Cardiac fibroblast (primary cell): ENCODE measurements around the gene TMSB15B.
A peak's percentile ranks its signal among the peaks of the same experiment; 100 is the strongest.
"Not testable (repeated sequence)": the region's sequence is repeated elsewhere in the genome, so short reads cannot be mapped to it uniquely, and the experiment has no call there.

Source experiments
- DNase-seq, 2 donors: peaks; one replicate each; pipeline versions ENCODE4 v3.0.0 to v3.0.0-alpha.2; 2010; ENCODE audit warnings: low read depth in 2 of 2
- H3K4me3 ChIP-seq, 2 donors: replicated peaks in 1 of 2; 1 replicate in 1 of 2; 2 replicates in 1 of 2; pipeline ENCODE4 v1.5.1; 2011; ENCODE audit warnings: low read depth in 2 of 2, low read length in 2 of 2, mild to moderate bottlenecking in 2 of 2, moderate library complexity in 1 of 2
- TF ChIP-seq, protein P1 (sequence below): IDR thresholded peaks from one replicate; pipeline ENCODE4 v1.5.1; 2011; ENCODE audit warnings: low read depth, mild to moderate bottlenecking, low read length, inconsistent platforms

The TMSB15B gene

DNA sequence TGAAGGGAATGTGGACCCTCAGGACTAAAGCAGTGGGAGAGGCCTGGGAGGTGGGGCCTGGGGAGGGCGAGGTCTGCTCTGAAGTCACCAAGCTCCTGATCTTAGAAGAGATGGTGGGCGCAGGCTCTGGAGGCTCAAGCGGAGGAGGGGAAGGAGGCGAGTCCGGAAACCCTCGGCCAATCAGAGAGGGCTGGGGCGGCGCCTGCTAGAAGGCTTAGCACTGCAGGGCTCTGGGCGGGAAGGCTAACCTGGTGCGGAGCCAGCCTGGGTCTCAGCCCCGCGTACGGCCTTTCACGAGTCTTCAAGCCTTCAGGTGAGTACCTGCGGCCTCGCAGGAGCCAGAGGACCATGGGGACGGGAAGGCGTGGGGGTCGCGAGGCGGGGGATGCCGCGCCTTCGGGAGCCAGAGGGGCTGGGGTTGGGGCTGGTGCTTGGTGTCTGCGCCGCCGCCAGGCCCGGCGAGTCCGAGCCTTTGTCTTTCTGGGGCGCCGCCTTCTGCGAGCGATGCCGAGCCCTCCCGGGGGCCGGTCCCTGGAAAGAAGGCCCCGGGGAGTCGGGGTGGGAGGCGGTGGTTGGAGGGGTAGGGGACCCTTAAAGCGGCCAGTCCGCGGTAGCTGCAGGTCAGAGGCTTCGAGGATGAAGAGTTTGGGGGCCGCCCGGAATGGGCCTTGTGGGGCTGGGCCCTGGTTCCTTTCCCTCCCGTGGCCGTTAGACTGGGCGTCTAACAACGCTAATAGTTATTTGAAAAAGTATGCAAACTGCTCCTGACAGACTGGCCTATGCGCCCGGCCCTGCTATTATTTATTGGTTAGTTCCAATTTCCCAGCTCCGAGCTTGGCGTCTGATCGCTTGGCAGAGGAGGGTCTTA lies at the start of gene TMSB15B:
Gene TMSB15B, plus strand, starts transcription at position 217 of the 868 bp plus-strand sequence.
- not testable (repeated sequence) for DNase-seq, H3K4me3 ChIP-seq

DNA sequence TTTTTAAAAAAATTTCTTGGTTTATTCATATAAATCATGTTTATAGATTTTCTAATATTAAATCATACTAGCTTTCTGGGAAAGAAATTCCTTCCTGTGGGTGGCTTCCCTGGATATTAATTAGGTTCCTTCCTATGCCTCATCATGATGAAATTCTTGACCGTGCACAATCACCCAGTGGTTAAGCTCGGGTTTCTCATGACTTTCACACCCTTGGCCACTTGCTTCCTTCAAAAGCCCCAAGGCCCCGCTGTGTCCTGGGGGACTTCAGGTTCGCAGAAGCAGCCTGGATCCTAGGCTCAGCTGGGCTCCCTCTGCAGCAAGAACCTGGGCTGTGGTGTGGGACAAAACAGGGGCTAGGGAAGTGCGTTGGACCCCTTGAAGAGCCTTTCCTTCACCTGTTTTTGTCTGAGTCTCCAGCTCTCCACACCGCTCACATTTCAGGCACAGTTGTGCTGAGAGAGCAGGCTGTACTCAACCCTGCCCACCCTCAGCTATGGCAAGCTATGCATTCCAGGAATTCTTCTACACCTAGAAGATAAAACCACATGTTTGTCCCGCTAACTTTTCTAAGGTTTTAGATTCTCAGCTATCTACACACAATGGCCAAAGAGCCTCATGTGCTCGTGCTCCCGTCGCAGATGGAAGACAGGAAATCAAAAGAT lies 48.9 kb upstream of the TMSB15B start:
- TF ChIP-seq, protein P1, sequence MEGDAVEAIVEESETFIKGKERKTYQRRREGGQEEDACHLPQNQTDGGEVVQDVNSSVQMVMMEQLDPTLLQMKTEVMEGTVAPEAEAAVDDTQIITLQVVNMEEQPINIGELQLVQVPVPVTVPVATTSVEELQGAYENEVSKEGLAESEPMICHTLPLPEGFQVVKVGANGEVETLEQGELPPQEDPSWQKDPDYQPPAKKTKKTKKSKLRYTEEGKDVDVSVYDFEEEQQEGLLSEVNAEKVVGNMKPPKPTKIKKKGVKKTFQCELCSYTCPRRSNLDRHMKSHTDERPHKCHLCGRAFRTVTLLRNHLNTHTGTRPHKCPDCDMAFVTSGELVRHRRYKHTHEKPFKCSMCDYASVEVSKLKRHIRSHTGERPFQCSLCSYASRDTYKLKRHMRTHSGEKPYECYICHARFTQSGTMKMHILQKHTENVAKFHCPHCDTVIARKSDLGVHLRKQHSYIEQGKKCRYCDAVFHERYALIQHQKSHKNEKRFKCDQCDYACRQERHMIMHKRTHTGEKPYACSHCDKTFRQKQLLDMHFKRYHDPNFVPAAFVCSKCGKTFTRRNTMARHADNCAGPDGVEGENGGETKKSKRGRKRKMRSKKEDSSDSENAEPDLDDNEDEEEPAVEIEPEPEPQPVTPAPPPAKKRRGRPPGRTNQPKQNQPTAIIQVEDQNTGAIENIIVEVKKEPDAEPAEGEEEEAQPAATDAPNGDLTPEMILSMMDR: no peak
- DNase-seq: peak in 1 of 2 donors; percentile 2
- H3K4me3 ChIP-seq: no peak overlapping the region

DNA sequence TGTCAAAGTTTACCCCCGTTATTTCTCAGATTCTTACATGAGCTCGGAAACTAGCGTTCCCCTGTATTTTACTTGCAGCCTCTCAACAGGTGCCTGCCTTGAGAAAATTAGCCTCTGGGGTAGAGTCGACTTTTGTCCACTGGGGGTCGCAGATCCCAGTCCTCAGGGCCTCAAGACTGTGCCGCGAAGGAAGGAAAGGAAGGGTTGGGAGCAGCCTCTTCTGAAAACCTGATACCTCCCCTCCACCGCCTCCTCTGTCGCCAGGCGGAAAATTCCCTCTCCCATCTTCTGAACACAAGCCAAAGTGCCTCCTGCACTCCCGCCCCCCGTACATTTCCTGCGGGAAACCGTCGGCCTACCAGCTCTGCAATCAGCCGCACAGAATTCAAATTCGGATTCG lies 44.4 kb upstream of the TMSB15B start:
- TF ChIP-seq, protein P1: peak; percentile 51
- peak; percentile 65 to 72 for DNase-seq
- peak overlapping the region; percentile 61 to 62 for H3K4me3 ChIP-seq

DNA sequence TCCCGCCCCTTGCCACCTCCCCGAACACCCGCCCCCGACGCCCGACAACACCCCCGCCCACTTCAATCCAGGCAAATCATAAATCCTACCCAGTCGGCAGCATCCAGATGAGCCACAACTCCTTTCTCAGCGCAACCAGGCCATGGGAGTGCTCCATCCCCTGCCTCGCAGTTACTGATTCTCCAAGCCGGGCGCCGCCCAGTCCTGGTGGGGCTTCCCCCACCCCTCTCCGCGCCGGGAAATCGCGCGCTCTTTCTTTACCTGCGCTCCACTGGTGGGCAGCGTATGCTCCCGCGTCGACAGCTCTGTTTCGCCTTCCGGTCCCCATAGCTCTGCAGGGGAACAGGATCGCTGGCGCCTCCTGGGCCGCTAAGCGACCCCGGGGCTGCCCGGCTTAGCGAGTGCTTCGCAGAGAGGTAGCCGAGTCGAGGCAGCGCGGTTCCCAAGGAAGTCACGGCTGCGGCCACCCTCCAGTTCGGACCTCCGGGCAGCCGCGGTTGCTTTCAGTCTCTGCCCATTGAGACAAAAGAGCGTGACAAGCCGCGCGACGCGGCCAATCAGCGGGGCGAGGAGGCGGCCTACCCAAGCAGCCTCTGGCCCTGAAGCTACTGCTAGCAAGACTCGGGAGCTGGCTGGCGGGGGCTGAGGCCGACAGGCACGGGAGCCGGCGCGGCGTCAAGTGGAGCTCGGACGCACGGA lies 43.7 kb upstream of the TMSB15B start:
- TF ChIP-seq, protein P1: no peak
- DNase-seq: peak; percentile 52 to 66
- peak overlapping the region; percentile 61 to 62 for H3K4me3 ChIP-seq

DNA sequence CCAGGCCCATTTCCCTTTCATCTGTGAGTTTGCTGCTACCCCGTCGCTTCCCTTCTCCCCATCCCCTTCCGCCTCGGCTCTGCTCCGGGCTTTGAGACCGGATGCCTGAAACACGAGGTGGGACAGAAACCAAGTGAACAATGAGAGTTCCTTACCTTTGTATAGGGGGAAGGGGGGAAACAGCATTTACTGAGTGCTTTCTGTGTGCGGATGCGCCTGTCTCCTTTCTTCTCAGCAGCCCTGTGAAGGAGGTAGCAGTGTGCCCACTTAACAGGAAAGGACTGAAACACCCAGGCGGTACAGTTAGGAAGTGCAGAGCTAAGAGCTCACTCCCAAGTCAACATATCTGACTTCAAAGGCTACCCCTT lies 43.2 kb upstream of the TMSB15B start:
- peak overlapping the region; percentile 61 to 62 for H3K4me3 ChIP-seq
- DNase-seq: peak; percentile 44 to 59
- TF ChIP-seq, protein P1: peak; percentile 42

DNA sequence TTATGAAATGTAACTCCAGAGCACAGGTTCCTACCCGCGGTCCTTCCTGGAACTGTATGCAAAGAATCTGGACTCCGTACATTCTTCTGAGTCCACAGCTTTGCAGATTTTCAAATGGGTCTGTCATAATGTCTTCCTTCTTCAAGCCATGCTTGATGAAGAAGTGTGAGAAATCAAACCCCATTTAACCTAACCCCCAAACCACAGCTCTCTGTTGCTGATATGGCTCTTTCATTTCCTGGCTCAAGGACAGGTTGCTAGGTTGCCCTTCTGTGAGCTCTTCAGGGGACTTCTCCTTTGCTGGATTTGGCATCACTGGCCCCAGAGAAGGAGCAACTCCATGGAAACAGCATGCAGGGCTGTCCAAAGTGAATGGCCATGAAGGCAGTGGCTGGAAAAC lies 41.9 kb upstream of the TMSB15B start:
- DNase-seq, H3K4me3 ChIP-seq: not testable (repeated sequence)

DNA sequence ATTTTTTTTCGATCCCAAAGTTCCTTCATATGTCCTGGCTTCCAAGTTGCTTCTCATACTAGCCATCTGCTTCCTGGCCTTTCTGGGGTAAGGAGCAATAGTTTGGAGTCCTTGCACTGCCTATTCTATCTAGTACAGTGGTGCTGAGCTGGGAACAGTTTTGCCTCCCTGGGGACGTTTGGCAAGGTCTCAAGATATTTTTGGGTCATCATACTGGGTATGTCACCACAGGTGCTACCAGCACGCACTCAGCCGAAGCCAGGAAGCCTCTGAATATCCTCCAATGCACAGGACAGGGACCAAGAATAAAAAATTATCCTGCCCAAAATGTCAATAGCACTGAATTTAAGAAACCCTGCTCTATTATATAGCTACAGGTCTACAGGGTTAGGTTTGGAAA lies 35.4 kb upstream of the TMSB15B start:
- no peak overlapping the region for H3K4me3 ChIP-seq

More for the DNA sequence above, 35.4 kb upstream of the TMSB15B start:
- TF ChIP-seq, protein P1: no peak
- no peak for DNase-seq
